Loucy (cell line): ENCODE data around the gene MST1R.

Experiments used
- H2AFZ ChIP-seq: fragments of 200-600 bp; sonication (generic); 2 replicates; pipeline ENCODE4 v1.6.0; 2016; ENCODE audit warnings: antibody characterized with exemption, mild to moderate bottlenecking, low read length, moderate library complexity
- H3F3A ChIP-seq: fragments of 200-600 bp; 2 replicates; pipeline ENCODE4 v1.6.0; 2016; ENCODE audit warnings: antibody characterized with exemption, low read depth, mild to moderate bottlenecking
- H3K27me3 ChIP-seq: fragments of 200-600 bp; sonication (generic); 2 replicates; pipeline ENCODE4 v1.6.1; 2014; ENCODE audit warnings: low read length, mild to moderate bottlenecking; ENCODE audit not compliant: insufficient read depth, poor library complexity, severe bottlenecking
- H3K36me3 ChIP-seq: fragments of 200-600 bp; sonication (generic); 2 replicates; pipeline ENCODE4 v1.6.1; 2016; ENCODE audit warnings: low read length; ENCODE audit not compliant: insufficient read depth
- H3K4me1 ChIP-seq: fragments of 200-600 bp; sonication (generic); 2 replicates; pipeline ENCODE4 v1.5.1; 2014; ENCODE audit warnings: low read length, mild to moderate bottlenecking; ENCODE audit not compliant: insufficient read depth, poor library complexity, severe bottlenecking
- H3K4me2 ChIP-seq: fragments of 200-600 bp; sonication (generic); 2 replicates; pipeline ENCODE4 v1.6.0; 2014; ENCODE audit warnings: antibody characterized with exemption, low read length, low read depth, mild to moderate bottlenecking; ENCODE audit not compliant: poor library complexity, severe bottlenecking
- H3K4me3 ChIP-seq: fragments of 200-600 bp; sonication (generic); 2 replicates; pipeline ENCODE4 v1.5.1; 2014; ENCODE audit warnings: low read length, mild to moderate bottlenecking, mixed read lengths; ENCODE audit not compliant: poor library complexity, severe bottlenecking
- H3K79me2 ChIP-seq: fragments of 200-600 bp; sonication (generic); 2 replicates; pipeline ENCODE4 v1.6.1; 2014; ENCODE audit warnings: low read length; ENCODE audit not compliant: insufficient read depth
- H3K9ac ChIP-seq: fragments of 200-600 bp; sonication (generic); 2 replicates; pipeline ENCODE4 v1.6.0; 2014; ENCODE audit warnings: mild to moderate bottlenecking, low read depth, low read length, moderate library complexity; ENCODE audit not compliant: poor library complexity, severe bottlenecking
- H3K9me2 ChIP-seq: fragments of 200-600 bp; sonication (generic); replicated peaks from 2 replicates; pipeline ENCODE4 v1.6.1; 2016; ENCODE audit warnings: low read depth, low read length, mixed read lengths
- H3K9me3 ChIP-seq: fragments of 200-600 bp; sonication (generic); 2 replicates; pipeline ENCODE4 v1.6.1; 2014; ENCODE audit warnings: mild to moderate bottlenecking, antibody characterized with exemption, low read length, low read depth; ENCODE audit not compliant: insufficient read depth
- H4K20me1 ChIP-seq: fragments of 200-600 bp; sonication (generic); 2 replicates; pipeline ENCODE4 v1.6.0; 2014; ENCODE audit warnings: antibody characterized with exemption, low read length, mild to moderate bottlenecking; ENCODE audit not compliant: insufficient read depth, poor library complexity, severe bottlenecking
- EZH2phosphoT487 ChIP-seq: fragments of 200-600 bp; IDR thresholded peaks from 2 replicates; pipeline ENCODE4 v1.6.1; 2018; ENCODE audit warnings: antibody characterized with exemption, mild to moderate bottlenecking, moderate library complexity, borderline replicate concordance
- TF ChIP-seq, protein P1 (sequence below): fragments of 200-600 bp; sonication (generic); conservative IDR thresholded peaks from 2 replicates; pipeline ENCODE4 v1.5.1; 2014; ENCODE audit warnings: mild to moderate bottlenecking, antibody characterized with exemption, low read length

MST1R gene

DNA sequence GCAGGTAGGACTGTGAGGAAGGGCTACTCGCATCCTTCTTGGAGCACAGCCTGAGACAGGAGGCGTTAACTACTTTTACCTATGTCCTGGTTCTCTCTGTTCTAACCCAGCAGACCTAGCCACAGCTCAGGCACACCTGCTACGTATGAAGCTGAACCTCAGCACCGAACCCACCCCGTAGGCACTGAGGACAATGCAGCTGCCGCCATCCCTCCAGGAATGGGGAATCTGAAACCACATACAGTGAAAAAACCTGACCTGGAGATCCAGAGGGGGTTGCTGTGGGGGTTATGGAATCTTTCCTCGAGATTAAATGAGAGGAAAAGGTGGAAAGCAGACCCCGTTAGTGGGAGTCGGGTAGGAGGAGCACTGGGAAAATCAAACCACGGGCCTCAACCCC, 14.4 kb downstream of the MST1R start:
- Histone ChIP-seq H3K36me3 (no peaks in the 10 kb centered on the region), H3K9ac (no peak overlapping the region), H3F3A (no peaks in the 10 kb centered on the region), H3K4me1 (no peaks in the 10 kb centered on the region), H3K27me3 (no peaks in the 10 kb centered on the region), H3K4me2 (no peak overlapping the region), H3K9me2 (no peaks in the 10 kb centered on the region), H2AFZ (no peak overlapping the region), H3K79me2 (no peaks in the 10 kb centered on the region), H3K9me3 (no peaks in the 10 kb centered on the region), H3K4me3 (no peak overlapping the region), H4K20me1 (no peaks in the 10 kb centered on the region)
- no peak for TF ChIP-seq EZH2phosphoT487
- TF ChIP-seq, protein P1, sequence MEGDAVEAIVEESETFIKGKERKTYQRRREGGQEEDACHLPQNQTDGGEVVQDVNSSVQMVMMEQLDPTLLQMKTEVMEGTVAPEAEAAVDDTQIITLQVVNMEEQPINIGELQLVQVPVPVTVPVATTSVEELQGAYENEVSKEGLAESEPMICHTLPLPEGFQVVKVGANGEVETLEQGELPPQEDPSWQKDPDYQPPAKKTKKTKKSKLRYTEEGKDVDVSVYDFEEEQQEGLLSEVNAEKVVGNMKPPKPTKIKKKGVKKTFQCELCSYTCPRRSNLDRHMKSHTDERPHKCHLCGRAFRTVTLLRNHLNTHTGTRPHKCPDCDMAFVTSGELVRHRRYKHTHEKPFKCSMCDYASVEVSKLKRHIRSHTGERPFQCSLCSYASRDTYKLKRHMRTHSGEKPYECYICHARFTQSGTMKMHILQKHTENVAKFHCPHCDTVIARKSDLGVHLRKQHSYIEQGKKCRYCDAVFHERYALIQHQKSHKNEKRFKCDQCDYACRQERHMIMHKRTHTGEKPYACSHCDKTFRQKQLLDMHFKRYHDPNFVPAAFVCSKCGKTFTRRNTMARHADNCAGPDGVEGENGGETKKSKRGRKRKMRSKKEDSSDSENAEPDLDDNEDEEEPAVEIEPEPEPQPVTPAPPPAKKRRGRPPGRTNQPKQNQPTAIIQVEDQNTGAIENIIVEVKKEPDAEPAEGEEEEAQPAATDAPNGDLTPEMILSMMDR, result no peak

DNA sequence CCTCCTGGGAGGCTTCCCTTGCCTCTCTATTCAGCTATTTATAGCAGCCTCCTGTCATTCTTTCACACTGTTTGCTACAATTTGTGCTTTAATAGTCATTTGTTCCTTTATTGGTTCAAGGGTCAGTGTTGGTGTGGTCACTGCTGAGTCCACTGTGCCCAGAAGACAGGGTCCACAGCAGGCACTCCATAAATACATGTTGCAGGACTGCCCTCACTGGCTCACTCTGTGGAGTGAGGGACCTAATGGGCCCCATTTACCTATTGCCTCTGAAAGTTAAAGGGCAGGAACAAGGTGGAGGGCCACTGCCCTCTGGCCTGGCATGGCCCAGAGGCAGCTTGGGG, 16.8 kb downstream of the MST1R start:
- H4K20me1 ChIP-seq, result no peaks in the 10 kb centered on the region
- H3F3A ChIP-seq, result no peaks in the 10 kb centered on the region
- no peak for TF ChIP-seq EZH2phosphoT487
- TF ChIP-seq, protein P1, result no peak
- no peaks in the 10 kb centered on the region for H3K9me3 ChIP-seq
- H3K27me3 ChIP-seq, result no peaks in the 10 kb centered on the region
- no peaks in the 10 kb centered on the region for H3K9me2 ChIP-seq
- no peaks in the 10 kb centered on the region for H3K79me2 ChIP-seq
- H3K4me3 ChIP-seq, result no peak overlapping the region
- no peaks in the 10 kb centered on the region for H3K36me3 ChIP-seq
- no peak overlapping the region for H3K4me2 ChIP-seq
- no peaks in the 10 kb centered on the region for H3K4me1 ChIP-seq
- H2AFZ ChIP-seq, result no peak overlapping the region
- H3K9ac ChIP-seq, result no peak overlapping the region

DNA sequence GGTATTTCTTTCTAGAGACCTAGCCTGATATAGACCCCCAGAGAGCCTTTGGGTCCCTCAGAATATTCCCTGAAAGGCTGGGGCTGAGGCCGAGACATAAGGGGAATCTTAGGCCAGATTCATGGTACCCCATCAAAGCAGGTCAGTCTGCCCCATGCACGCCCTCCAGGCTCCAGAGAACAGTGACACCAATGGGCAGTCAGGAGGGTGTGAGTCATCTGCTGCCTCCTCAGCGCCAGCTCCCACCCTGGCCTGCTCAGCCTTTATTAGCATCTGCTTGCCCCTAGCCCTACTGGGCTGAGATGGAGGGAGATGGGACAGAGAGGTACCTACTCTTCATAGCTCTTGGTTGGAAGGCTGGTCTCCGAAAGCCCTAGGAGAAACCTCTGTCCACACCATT, 19.7 kb downstream of the MST1R start:
- H3K4me2 ChIP-seq, result no peak overlapping the region
- no peaks in the 10 kb centered on the region for H3K4me1 ChIP-seq
- TF ChIP-seq, protein P1, result no peak
- no peak for TF ChIP-seq EZH2phosphoT487
- H3K4me3 ChIP-seq, result no peak overlapping the region
- no peaks in the 10 kb centered on the region for H3K36me3 ChIP-seq
- no peak overlapping the region for H3K9ac ChIP-seq
- H3K9me2 ChIP-seq, result no peaks in the 10 kb centered on the region
- H4K20me1 ChIP-seq, result no peaks in the 10 kb centered on the region
- H3F3A ChIP-seq, result no peaks in the 10 kb centered on the region
- no peaks in the 10 kb centered on the region for H3K9me3 ChIP-seq
- no peaks in the 10 kb centered on the region for H3K27me3 ChIP-seq
- no peak overlapping the region for H2AFZ ChIP-seq
- H3K79me2 ChIP-seq, result no peaks in the 10 kb centered on the region
